Mammary epithelial cell (primary cell): Measurements from ENCODE around the gene TMEM248.

Source experiments
- CTCF ChIP-seq, 2 donors: IDR thresholded peaks in 1 of 2; conservative IDR thresholded peaks in 1 of 2; 2 replicates each; pipeline ENCODE4 v1.5.1; 2011 to 2012; ENCODE audit warnings: inconsistent platforms in 2 of 2, low read length in 2 of 2, mild to moderate bottlenecking in 2 of 2, control low read depth in 1 of 2, low read depth in 1 of 2; ENCODE audit not compliant: insufficient read depth in 1 of 2; ENCODE audit errors: extremely low read depth in 1 of 2
- EZH2 ChIP-seq: IDR thresholded peaks from 2 replicates; pipeline ENCODE4 v1.6.1; 2012; ENCODE audit warnings: low read length, inconsistent platforms, borderline replicate concordance

- TF ChIP-seq EZH2, result no peak
- no peak for TF ChIP-seq CTCF (conservative IDR thresholded peaks at IDR 0.05 in 1 of 2, IDR thresholded peaks at IDR 0.05 in 1 of 2; ENCODE audit: extremely low read depth in 1 of 2, insufficient read depth in 1 of 2, low read depth in 1 of 2, low read length in 2 of 2)
Observed at GRCh38 chr7:66886152-66886551, 34.9 kb upstream of the TMEM248 start.
